Upper lobe of right lung (tissue), 1 donor: Measurements from ENCODE around the gene ATP5F1D. TPM values are rescaled to one million over a fixed set of nuclear protein-coding genes. Genes with fewer than 3 reads are reported as not detected.

Experiments used
- ATAC-seq: fragments of 200-7000 bp; cut with Tn5 transposase; one replicate; pipeline ENCODE4 v1.9.1; 2020; ENCODE audit warnings: mild to moderate bottlenecking, moderate library complexity
- DNase-seq: peaks from one replicate; pipeline ENCODE4 v3.0.0-alpha.2; 2020
- H3K27ac ChIP-seq: fragments of 200-600 bp; one replicate; pipeline ENCODE4 v1.8.0; 2022
- H3K27me3 ChIP-seq: fragments of 200-600 bp; one replicate; pipeline ENCODE4 v1.8.0; 2022; ENCODE audit warnings: mild to moderate bottlenecking
- H3K36me3 ChIP-seq: fragments of 200-600 bp; one replicate; pipeline ENCODE4 v1.8.0; 2022
- H3K4me1 ChIP-seq: fragments of 200-600 bp; one replicate; pipeline ENCODE4 v1.8.0; 2022
- H3K4me3 ChIP-seq: fragments of 200-600 bp; one replicate; pipeline ENCODE4 v1.8.0; 2022; ENCODE audit warnings: mild to moderate bottlenecking
- H3K9me3 ChIP-seq: fragments of 200-600 bp; one replicate; pipeline ENCODE4 v1.8.0; 2022
- intact Hi-C: fragments of 100-400 bp; cut with DNase I; formaldehyde crosslinking; loops from one replicate; pipeline ENCODE4 v1.11.0; 2022
- total RNA-seq: library from RNA; stranded (reverse); fragmentation: NEBNext Ultra II Directional; extraction: Animal tissue kit (Norgen Biotek cat#: 25700); gene quantifications from one replicate; pipeline ENCODE4 v1.2.1, GENCODE V29; 2021
- TF ChIP-seq, protein P1 (sequence below): fragments of 200-600 bp; IDR thresholded peaks from one replicate; pipeline ENCODE4 v1.8.0; 2022; ENCODE audit warnings: antibody characterized with exemption
- donor health status: DM: no; HTN: yes; CAD: no; lungs with severe emphysema.

ATP5F1D gene
- total RNA-seq, 1 donor from 2014 or later, result 126 TPM

DNA sequence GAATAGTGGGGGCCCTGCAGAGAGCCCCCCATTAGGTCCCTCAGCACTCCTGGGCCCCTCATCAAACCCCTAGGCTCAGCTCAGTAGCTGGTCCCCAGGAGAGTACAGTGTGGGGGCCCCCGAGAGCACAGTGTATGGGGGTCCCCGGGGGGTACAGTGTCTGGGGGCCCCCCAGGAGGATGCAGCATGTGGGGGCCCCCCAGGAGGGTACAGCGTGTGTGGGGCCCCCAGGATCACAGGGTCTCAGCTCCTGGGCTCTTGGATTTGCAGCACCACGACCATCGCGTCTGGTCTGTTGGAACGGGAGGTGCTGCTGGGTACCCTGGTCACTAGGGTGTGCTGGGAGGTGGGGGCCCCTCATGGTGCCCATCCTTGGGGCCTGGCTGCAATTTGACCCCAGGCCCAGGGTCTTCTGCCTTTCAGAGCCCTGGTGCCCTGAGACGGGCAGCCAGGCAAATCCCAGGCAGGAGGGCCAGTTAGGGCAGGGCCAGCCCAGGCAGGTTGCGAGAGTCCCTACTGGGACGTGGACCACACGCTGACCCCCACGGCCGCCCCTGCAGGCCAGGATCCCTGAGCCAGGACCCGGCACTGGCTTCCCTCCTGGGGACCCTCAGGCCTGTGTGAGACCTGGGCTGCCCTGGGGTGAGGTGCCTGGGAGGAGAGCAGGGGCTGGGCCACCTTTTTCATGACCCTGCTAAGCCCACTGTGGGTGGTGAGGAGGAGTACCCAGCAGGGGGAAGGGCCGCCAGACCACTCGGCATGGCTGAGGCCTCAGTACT, 17.3 kb upstream of the ATP5F1D start:
- Histone ChIP-seq H3K9me3 (no peaks in the 10 kb centered on the region), H3K27ac (no peak overlapping the region), H3K4me3 (no peak overlapping the region), H3K27me3 (no peaks in the 10 kb centered on the region), H3K4me1 (no peaks in the 10 kb centered on the region), H3K36me3 (peaks cover 70% of the 10 kb centered on the region)
- DNase-seq (no peak), ATAC-seq (no peak)
- TF ChIP-seq, protein P1, sequence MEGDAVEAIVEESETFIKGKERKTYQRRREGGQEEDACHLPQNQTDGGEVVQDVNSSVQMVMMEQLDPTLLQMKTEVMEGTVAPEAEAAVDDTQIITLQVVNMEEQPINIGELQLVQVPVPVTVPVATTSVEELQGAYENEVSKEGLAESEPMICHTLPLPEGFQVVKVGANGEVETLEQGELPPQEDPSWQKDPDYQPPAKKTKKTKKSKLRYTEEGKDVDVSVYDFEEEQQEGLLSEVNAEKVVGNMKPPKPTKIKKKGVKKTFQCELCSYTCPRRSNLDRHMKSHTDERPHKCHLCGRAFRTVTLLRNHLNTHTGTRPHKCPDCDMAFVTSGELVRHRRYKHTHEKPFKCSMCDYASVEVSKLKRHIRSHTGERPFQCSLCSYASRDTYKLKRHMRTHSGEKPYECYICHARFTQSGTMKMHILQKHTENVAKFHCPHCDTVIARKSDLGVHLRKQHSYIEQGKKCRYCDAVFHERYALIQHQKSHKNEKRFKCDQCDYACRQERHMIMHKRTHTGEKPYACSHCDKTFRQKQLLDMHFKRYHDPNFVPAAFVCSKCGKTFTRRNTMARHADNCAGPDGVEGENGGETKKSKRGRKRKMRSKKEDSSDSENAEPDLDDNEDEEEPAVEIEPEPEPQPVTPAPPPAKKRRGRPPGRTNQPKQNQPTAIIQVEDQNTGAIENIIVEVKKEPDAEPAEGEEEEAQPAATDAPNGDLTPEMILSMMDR, result no peak
- intact Hi-C loops, result no loop called here

DNA sequence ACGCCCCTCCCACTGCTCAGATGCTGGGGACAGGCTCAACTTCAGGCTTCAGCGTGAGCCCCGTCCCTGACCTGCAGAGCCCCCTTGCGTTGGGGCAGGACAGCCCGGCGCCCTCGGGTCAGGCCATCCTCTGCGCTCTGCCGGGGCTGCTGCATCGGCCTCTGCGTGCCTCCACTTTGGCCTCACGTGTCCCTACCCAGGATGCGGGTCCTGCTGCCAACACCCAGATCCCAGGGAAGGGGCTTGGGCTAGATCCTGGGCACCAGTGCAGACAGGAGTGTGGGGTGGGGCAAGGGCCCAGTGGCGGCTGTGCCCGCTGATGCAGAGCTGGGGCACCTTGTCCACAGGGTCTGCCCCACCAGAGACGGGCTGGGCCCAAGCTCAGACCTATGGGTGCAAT, 16.7 kb upstream of the ATP5F1D start:
- no peaks in the 10 kb centered on the region for H3K9me3 ChIP-seq
- DNase-seq (no peak), ATAC-seq (no peak)
- intact Hi-C loops, result no loop called here
- H3K4me1 ChIP-seq, result no peaks in the 10 kb centered on the region
- TF ChIP-seq, protein P1, result no peak
- H3K36me3 ChIP-seq, result peaks cover 70% of the 10 kb centered on the region
- no peaks in the 10 kb centered on the region for H3K27me3 ChIP-seq
- H3K27ac ChIP-seq, result no peak overlapping the region
- no peak overlapping the region for H3K4me3 ChIP-seq

DNA sequence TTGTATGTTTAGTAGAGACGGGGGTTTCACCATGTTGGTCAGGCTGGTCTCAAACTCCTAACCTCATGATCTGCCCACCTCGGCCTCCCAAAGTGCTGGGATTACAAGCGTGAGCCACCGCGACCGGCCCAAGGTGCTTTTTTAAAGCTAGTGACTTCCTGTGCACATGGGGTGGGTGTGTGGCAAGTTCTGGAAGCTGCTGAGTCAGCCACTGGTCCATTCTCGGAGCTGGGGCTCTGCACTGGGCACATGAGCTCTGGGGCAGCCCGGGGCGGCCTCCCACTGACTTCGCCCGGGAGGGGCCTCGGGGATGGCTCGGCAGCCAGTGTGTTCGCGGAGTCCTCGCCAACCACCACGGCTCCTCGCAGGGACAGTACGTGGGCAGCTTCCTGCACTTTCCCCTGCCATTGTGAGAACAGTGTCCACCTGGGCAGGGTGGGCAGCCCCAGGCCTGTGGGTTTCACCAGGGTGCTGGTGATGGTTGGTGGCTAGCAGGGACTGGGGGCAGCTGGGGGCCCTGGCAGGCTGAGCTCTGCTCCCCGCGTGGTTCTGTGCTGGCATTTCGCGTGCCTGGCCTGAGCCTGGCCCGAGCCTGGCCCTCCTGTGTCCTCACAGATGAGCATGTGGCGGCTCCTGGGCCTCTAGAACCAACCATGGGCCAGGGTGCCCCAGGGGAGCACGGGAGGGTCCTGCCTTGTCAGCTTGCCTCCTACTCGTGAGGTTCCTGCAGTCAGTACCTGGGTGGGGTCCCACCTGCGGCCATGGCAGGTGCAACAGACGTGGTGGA, 15.9 kb upstream of the ATP5F1D start:
- H3K4me3 ChIP-seq, result no peak overlapping the region
- H3K27me3 ChIP-seq, result no peaks in the 10 kb centered on the region
- DNase-seq, result no peak
- ATAC-seq, result no peak
- H3K4me1 ChIP-seq, result no peaks in the 10 kb centered on the region
- no peaks in the 10 kb centered on the region for H3K9me3 ChIP-seq
- H3K36me3 ChIP-seq, result peaks cover 64% of the 10 kb centered on the region
- no peak overlapping the region for H3K27ac ChIP-seq
- TF ChIP-seq, protein P1, result no peak
- intact Hi-C loops, result no loop called here

DNA sequence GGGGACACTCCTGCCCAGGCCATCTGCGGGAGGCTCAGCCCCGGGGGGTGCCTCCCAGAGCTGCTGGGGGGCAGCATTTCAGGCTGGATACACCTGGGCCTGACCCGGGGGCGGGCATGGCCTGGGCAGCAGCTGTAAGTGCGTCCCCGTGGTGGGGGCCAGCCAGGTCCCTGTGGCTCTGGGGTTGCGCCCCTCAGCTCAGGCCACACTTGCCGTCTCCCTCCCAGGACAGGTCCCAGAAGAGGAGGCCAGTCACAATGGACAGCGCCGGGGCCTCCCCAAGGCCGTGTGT, 15.4 kb upstream of the ATP5F1D start:
- DNase-seq (no peak), ATAC-seq (no peak)
- intact Hi-C loops, result no loop called here
- Histone ChIP-seq H3K27me3 (no peaks in the 10 kb centered on the region), H3K27ac (no peak overlapping the region), H3K4me3 (no peak overlapping the region), H3K36me3 (peaks cover 59% of the 10 kb centered on the region), H3K4me1 (no peaks in the 10 kb centered on the region), H3K9me3 (no peaks in the 10 kb centered on the region)
- TF ChIP-seq, protein P1, result no peak

DNA sequence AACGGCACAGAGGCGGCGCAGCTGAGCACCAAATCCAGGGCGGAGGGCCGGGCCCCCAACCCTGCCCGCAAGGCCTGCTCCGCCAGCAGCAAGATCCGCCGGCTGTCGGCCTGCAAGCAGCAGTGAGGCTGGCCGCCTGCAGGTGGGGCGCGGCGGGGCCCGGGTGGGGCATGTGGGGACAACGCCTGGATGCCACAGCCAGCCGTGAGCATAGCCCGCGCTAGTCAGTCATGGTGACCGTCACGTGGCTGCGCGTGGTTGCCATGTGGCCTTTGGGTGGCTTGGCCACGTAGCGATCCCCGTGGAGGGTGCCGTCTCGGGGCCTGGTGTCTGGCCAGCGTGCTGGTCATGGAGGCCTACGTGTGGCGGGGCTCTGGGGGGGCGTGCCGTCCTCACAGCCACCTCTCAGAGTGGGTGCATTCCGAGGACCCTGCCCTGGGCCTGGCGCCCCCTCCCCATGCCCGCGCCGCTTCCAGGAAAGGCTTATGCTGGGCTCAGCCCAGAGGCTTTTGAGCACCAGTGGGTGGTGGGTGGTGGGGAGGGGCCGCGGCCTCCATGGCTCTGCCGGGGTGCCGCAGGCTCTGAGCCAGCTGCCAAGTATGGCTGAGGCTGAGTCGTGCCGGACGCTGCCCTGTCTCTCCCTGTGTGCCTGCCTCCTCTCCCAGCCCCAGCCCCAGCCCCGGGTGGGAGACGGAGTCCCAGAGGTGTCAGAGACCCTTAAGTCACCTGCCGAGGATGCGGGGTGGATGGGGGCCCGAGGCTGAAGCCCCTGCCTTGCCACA, 14.8 kb upstream of the ATP5F1D start:
- Histone ChIP-seq H3K27me3 (no peaks in the 10 kb centered on the region), H3K9me3 (no peaks in the 10 kb centered on the region), H3K4me3 (no peak overlapping the region), H3K36me3 (peaks cover 53% of the 10 kb centered on the region), H3K27ac (no peak overlapping the region), H3K4me1 (no peaks in the 10 kb centered on the region)
- TF ChIP-seq, protein P1, result no peak
- DNase-seq, result no peak
- intact Hi-C loops, result no loop called here
- ATAC-seq, result no peak
